CD4-positive, alpha-beta T cell (primary cell): ENCODE results near the gene CAB39L. TPM values are rescaled to one million over a fixed set of nuclear protein-coding genes. Genes with fewer than 3 reads are reported as not detected.

Source experiments
- ATAC-seq: fragments of 200-7000 bp; cut with Tn5 transposase; one replicate; pipeline ENCODE4 v1.10.0; 2022; ENCODE audit warnings: mild to moderate bottlenecking; ENCODE audit not compliant: poor library complexity
- CTCF ChIA-PET: fragments of 350-600 bp; sonication (Branson Sonifier 250); formaldehyde crosslinking; loops from one replicate; lab custom pipeline; 2021; ENCODE audit warnings: antibody characterized with exemption, inconsistent platforms; lab: Charles Lee
- POLR2A ChIA-PET: fragments of 350-600 bp; sonication (Branson Sonifier 250); formaldehyde crosslinking; loops from one replicate; lab custom pipeline; 2021; ENCODE audit warnings: antibody characterized with exemption, inconsistent platforms; lab: Charles Lee
- DNase-seq, 14 experiments: peaks; one replicate each; pipeline ENCODE4 v3.0.0-alpha.2; 2013 to 2020; ENCODE audit warnings: mixed read lengths in 2 of 14
- H3K27ac ChIP-seq, 2 donors: one replicate each; pipeline versions ENCODE4 v1.5.1 to v1.7.0; 2013; ENCODE audit warnings: low read length in 2 of 2, low read depth in 1 of 2, mild to moderate bottlenecking in 1 of 2
- H3K27me3 ChIP-seq, 2 experiments: 1 replicate in 1 of 2; 2 replicates in 1 of 2; pipeline versions ENCODE4 v1.6.1 to v1.7.0; 2013; ENCODE audit warnings: low read length in 2 of 2, control low read depth in 1 of 2, mild to moderate bottlenecking in 1 of 2, moderate library complexity in 1 of 2; ENCODE audit not compliant: insufficient read depth in 2 of 2, control insufficient read depth in 1 of 2
- H3K36me3 ChIP-seq: one replicate; pipeline ENCODE4 v1.6.1; 2013; ENCODE audit warnings: low read length, control low read depth; ENCODE audit not compliant: insufficient read depth
- H3K4me1 ChIP-seq: one replicate; pipeline ENCODE4 v1.6.1; 2013; ENCODE audit warnings: low read length, control low read depth; ENCODE audit not compliant: insufficient read depth
- H3K4me3 ChIP-seq: one replicate; pipeline ENCODE4 v1.5.1; 2013; ENCODE audit warnings: mild to moderate bottlenecking, low read length, moderate library complexity
- H3K9me3 ChIP-seq, 2 experiments: 1 replicate in 1 of 2; 2 replicates in 1 of 2; pipeline versions ENCODE4 v1.6.1 to v1.7.0; 2013; ENCODE audit warnings: low read length in 2 of 2, mild to moderate bottlenecking in 2 of 2, control low read depth in 1 of 2, moderate library complexity in 1 of 2; ENCODE audit not compliant: control insufficient read depth in 1 of 2, insufficient read depth in 1 of 2
- H3K27ac Mint-ChIP-seq: one replicate; pipeline ENCODE4 v1.8.0; 2020; ENCODE audit warnings: mixed read lengths
- H3K27me3 Mint-ChIP-seq: one replicate; pipeline ENCODE4 v1.8.0; 2021; ENCODE audit warnings: mixed read lengths
- H3K36me3 Mint-ChIP-seq: one replicate; pipeline ENCODE4 v1.8.0; 2021; ENCODE audit warnings: low read depth, mixed read lengths
- H3K4me1 Mint-ChIP-seq: one replicate; pipeline ENCODE4 v1.8.0; 2021; ENCODE audit warnings: low read depth, mixed read lengths
- H3K4me3 Mint-ChIP-seq: one replicate; pipeline ENCODE4 v1.8.0; 2020; ENCODE audit warnings: mild to moderate bottlenecking, mixed read lengths
- H3K9me3 Mint-ChIP-seq: one replicate; pipeline ENCODE4 v1.8.0; 2020; ENCODE audit warnings: mixed read lengths
- intact Hi-C, 2 experiments: fragments of 100-400 bp; cut with DNase I in 1 of 2; cut with micrococcal nuclease in 1 of 2; formaldehyde crosslinking; loops; one replicate each; pipeline versions ENCODE4 v1.15.1 to v1.9.0; 2023 to 2025; cut with DNase I, micrococcal nuclease
- total RNA-seq, 174 experiments: library from RNA in 2 of 174; stranded (reverse) in 2 of 174; gene quantifications; one replicate each; pipeline ENCODE4 v1.2.3 and lab custom pipeline; 2021 to 2026
- TF ChIP-seq, protein P1 (sequence below): fragments of 200-600 bp; IDR thresholded peaks from one replicate; pipeline ENCODE4 v1.8.0; 2022; ENCODE audit warnings: antibody characterized with exemption, mild to moderate bottlenecking

CAB39L gene
- total RNA-seq, 2 experiments from 2014 or later, result 1.9 to 2.5 TPM

DNA sequence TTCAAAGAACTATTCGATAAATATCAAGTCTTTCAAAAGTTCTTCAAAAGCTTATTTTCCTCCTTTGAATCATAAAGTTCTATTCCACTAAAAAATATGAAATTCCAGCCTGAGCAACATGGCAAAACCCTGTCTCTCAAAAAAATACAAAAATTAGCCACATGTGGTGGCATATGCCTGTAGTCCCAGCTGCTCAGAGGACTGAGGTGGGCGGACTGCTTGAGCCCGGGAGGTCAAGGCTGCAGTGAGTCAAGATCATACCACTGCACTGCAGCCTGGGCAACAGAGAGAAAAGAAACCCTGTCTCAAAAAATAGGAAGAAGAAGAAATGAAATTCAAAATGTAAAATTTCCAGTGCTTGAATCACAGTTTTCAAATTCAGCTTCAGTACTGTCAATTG, 24.6 kb downstream of the CAB39L start:
- H3K27me3 ChIP-seq, result no peaks in the 10 kb centered on the region
- no peaks in the 10 kb centered on the region for H3K4me1 ChIP-seq
- no peak for DNase-seq
- intact Hi-C loops, result no loop called here
- no peaks in the 10 kb centered on the region for H3K27me3 Mint-ChIP-seq
- no peak overlapping the region for H3K27ac ChIP-seq
- TF ChIP-seq, protein P1, sequence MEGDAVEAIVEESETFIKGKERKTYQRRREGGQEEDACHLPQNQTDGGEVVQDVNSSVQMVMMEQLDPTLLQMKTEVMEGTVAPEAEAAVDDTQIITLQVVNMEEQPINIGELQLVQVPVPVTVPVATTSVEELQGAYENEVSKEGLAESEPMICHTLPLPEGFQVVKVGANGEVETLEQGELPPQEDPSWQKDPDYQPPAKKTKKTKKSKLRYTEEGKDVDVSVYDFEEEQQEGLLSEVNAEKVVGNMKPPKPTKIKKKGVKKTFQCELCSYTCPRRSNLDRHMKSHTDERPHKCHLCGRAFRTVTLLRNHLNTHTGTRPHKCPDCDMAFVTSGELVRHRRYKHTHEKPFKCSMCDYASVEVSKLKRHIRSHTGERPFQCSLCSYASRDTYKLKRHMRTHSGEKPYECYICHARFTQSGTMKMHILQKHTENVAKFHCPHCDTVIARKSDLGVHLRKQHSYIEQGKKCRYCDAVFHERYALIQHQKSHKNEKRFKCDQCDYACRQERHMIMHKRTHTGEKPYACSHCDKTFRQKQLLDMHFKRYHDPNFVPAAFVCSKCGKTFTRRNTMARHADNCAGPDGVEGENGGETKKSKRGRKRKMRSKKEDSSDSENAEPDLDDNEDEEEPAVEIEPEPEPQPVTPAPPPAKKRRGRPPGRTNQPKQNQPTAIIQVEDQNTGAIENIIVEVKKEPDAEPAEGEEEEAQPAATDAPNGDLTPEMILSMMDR, result no peak
- no peak for ATAC-seq
- no peaks in the 10 kb centered on the region for H3K4me1 Mint-ChIP-seq
- H3K27ac Mint-ChIP-seq, result no peak overlapping the region
- POLR2A ChIA-PET, result interaction anchor here (1.6 kb wide), 1 partner anchor 47 kb away, joined by 3 read pairs; no protein-coding TSS in a partner anchor
- no peaks in the 10 kb centered on the region for H3K36me3 Mint-ChIP-seq
- no peak overlapping the region for H3K4me3 ChIP-seq
- no peaks in the 10 kb centered on the region for H3K36me3 ChIP-seq
- H3K9me3 Mint-ChIP-seq, result no peaks in the 10 kb centered on the region
- H3K4me3 Mint-ChIP-seq, result no peak overlapping the region
- no peaks in the 10 kb centered on the region for H3K9me3 ChIP-seq
- CTCF ChIA-PET, result no interaction called here

DNA sequence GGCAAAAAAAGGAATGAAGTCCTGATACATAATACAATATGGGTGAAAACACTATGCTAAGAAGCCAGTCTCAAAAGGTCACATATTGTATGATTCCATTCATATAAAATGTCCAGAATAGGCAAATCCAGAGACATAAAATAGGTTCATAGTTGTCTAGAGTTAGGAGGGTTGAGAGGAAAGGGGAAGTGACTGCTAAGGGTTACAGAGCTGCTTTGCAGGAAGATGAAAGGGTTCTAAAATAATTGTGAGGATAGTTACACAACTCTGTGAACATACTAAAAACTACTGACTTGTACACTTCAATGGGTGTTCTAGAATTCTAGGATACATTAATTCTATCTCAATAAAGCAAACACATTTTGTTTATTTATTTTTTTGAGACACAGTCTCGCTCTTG, 25.7 kb downstream of the CAB39L start:
- CTCF ChIA-PET, result no interaction called here
- Histone ChIP-seq H3K36me3 (no peaks in the 10 kb centered on the region), H3K27me3 (no peaks in the 10 kb centered on the region), H3K27ac (no peak overlapping the region), H3K4me3 (no peak overlapping the region), H3K9me3 (no peaks in the 10 kb centered on the region), H3K4me1 (no peaks in the 10 kb centered on the region)
- POLR2A ChIA-PET, result no interaction called here
- Mint-ChIP-seq H3K9me3 (no peaks in the 10 kb centered on the region), H3K4me3 (no peak overlapping the region), H3K4me1 (no peaks in the 10 kb centered on the region), H3K27me3 (no peaks in the 10 kb centered on the region), H3K27ac (no peak overlapping the region), H3K36me3 (no peaks in the 10 kb centered on the region)
- intact Hi-C loops, result no loop called here
- TF ChIP-seq, protein P1, result no peak
- ATAC-seq (no peak), DNase-seq (no peak)

DNA sequence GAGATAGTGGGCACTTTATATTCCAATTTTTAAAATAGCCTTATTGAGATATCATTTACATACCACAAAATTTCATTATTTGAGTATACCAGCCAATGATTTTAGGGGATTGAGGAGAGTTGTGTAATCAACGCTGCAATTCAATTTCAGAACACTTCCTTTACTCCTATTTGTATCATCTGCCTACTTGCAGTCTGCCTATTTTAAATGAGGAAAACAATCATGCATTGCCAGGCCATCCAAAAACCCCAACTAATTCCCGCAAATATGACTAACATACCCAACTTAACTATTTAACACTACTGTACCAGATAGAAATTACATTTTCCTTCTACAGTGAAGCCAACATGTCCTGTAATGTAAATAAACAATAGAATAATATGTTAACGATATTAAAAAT, 26.7 kb downstream of the CAB39L start:
- CTCF ChIA-PET, result interaction anchor here (1.0 kb wide), 1 partner anchor 190 kb away, joined by 3 read pairs; no protein-coding TSS in a partner anchor
- ATAC-seq, result no peak
- POLR2A ChIA-PET, result no interaction called here
- H3K4me1 ChIP-seq, result no peaks in the 10 kb centered on the region
- Mint-ChIP-seq H3K4me3 (no peak overlapping the region), H3K9me3 (no peaks in the 10 kb centered on the region), H3K27me3 (no peaks in the 10 kb centered on the region), H3K27ac (no peak overlapping the region), H3K36me3 (no peaks in the 10 kb centered on the region), H3K4me1 (no peaks in the 10 kb centered on the region)
- TF ChIP-seq, protein P1, result no peak
- no peaks in the 10 kb centered on the region for H3K9me3 ChIP-seq
- no peak overlapping the region for H3K4me3 ChIP-seq
- H3K27me3 ChIP-seq, result no peaks in the 10 kb centered on the region
- DNase-seq, result no peak
- no peak overlapping the region for H3K27ac ChIP-seq
- intact Hi-C loops, result no loop called here
- H3K36me3 ChIP-seq, result no peaks in the 10 kb centered on the region
